OCI-LY7 (cell line): Measurements from ENCODE around the gene SLC25A23. TPM values are rescaled to one million over a fixed set of nuclear protein-coding genes. Genes with fewer than 3 reads are reported as not detected.
"Not testable (repeated sequence)": the region's sequence is repeated elsewhere in the genome, so short reads cannot be mapped to it uniquely, and the experiment has no call there.

Experiments used
- BruUV-seq: library from RNA; stranded (reverse); fragments of 400-500 nt; replicated peaks from 2 replicates; lab custom pipeline; 2021; lab: Mats Ljungman, UMichigan
- CTCF ChIA-PET: fragments of 300-600 bp; sonication (Branson Sonifier 250); formaldehyde crosslinking; loops from one replicate; lab custom pipeline; 2022; ENCODE audit warnings: antibody characterized with exemption; ENCODE audit not compliant: unreplicated experiment; lab: Charles Lee
- POLR2A ChIA-PET: fragments of 300-600 bp; sonication (Branson Sonifier 250); formaldehyde crosslinking; loops from one replicate; lab custom pipeline; 2022; ENCODE audit warnings: antibody characterized with exemption; lab: Charles Lee
- DNase-seq: peaks from one replicate; pipeline ENCODE4 v3.0.0-alpha.2; 2015; ENCODE audit warnings: low spot score
- H2AFZ ChIP-seq: fragments of 200-600 bp; sonication (generic), shearing (Covaris generic); 2 replicates; pipeline ENCODE4 v1.6.1; 2014; ENCODE audit warnings: mild to moderate bottlenecking, antibody characterized with exemption, low read length, moderate library complexity
- H3K27ac ChIP-seq: fragments of 200-600 bp; sonication (generic); 2 replicates; pipeline ENCODE4 v1.5.1; 2014; ENCODE audit warnings: mixed run types, low read depth, mild to moderate bottlenecking, moderate library complexity, low read length, inconsistent platforms; ENCODE audit not compliant: poor library complexity, severe bottlenecking
- H3K36me3 ChIP-seq: fragments of 200-600 bp; sonication (generic); 2 replicates; pipeline ENCODE4 v1.6.1; 2014; ENCODE audit warnings: mild to moderate bottlenecking, antibody characterized with exemption, low read length, moderate library complexity, mixed read lengths; ENCODE audit not compliant: insufficient read depth
- H3K4me1 ChIP-seq: fragments of 200-600 bp; sonication (generic); 2 replicates; pipeline ENCODE4 v1.5.1; 2014; ENCODE audit warnings: mild to moderate bottlenecking, low read length; ENCODE audit not compliant: insufficient read depth, poor library complexity, severe bottlenecking
- H3K4me2 ChIP-seq: fragments of 200-600 bp; sonication (generic); 2 replicates; pipeline ENCODE4 v1.6.1; 2014; ENCODE audit warnings: mild to moderate bottlenecking, low read length
- H3K4me3 ChIP-seq: fragments of 200-600 bp; sonication (generic); 2 replicates; pipeline ENCODE4 v1.5.1; 2014; ENCODE audit warnings: mild to moderate bottlenecking, low read depth, low read length; ENCODE audit not compliant: poor library complexity, severe bottlenecking
- H3K79me2 ChIP-seq: fragments of 200-600 bp; sonication (generic); 2 replicates; pipeline ENCODE4 v1.6.1; 2016; ENCODE audit warnings: low read depth, mild to moderate bottlenecking, low read length, moderate library complexity, mixed read lengths; ENCODE audit not compliant: insufficient read depth
- H3K9me2 ChIP-seq: fragments of 200-600 bp; sonication (generic); 2 replicates; pipeline ENCODE4 v1.6.1; 2016; ENCODE audit warnings: mild to moderate bottlenecking, low read length, mixed read lengths; ENCODE audit not compliant: insufficient read depth
- H3K9me3 ChIP-seq: fragments of 200-600 bp; sonication (generic); 2 replicates; pipeline ENCODE4 v1.6.1; 2014; ENCODE audit warnings: mild to moderate bottlenecking, mixed run types, low read length, mixed read lengths
- H4K20me1 ChIP-seq: fragments of 200-600 bp; sonication (generic); 2 replicates; pipeline ENCODE4 v1.6.1; 2014; ENCODE audit warnings: mild to moderate bottlenecking, antibody characterized with exemption, low read length, moderate library complexity, mixed read lengths; ENCODE audit not compliant: insufficient read depth
- EZH2phosphoT487 ChIP-seq: fragments of 200-600 bp; sonication (generic); IDR thresholded peaks from 2 replicates; pipeline ENCODE4 v1.6.1; 2018; ENCODE audit warnings: low read depth, borderline replicate concordance, mild to moderate bottlenecking, mixed run types, antibody characterized with exemption, low read length, moderate library complexity, mixed read lengths
- intact Hi-C: fragments of 100-400 bp; cut with micrococcal nuclease; formaldehyde crosslinking; loops from one replicate; pipeline ENCODE4 v1.10.0; 2022; ENCODE audit not compliant: unreplicated experiment
- total RNA-seq, 2 experiments: library from RNA; depleted of rRNA in 1 of 2; stranded (reverse); fragments of >200 nt in 1 of 2; shearing (Covaris generic) in 1 of 2; gene quantifications; 2 replicates each; pipeline ENCODE4 v1.2.3, GENCODE V29; 2014 to 2022
- TF ChIP-seq, protein P1 (sequence below): fragments of 200-600 bp; sonication (generic); conservative IDR thresholded peaks from 2 replicates; pipeline ENCODE4 v1.5.1; 2014; ENCODE audit warnings: mild to moderate bottlenecking, antibody characterized with exemption, low read length, moderate library complexity, mixed read lengths

The SLC25A23 gene
- total RNA-seq, 2 experiments from 2014 or later: 50.9 to 65.7 TPM

GRCh38 chr19:6429419-6430221 is 30.0 kb downstream of the SLC25A23 start:
- TF ChIP-seq EZH2phosphoT487: no peak
- TF ChIP-seq, protein P1, sequence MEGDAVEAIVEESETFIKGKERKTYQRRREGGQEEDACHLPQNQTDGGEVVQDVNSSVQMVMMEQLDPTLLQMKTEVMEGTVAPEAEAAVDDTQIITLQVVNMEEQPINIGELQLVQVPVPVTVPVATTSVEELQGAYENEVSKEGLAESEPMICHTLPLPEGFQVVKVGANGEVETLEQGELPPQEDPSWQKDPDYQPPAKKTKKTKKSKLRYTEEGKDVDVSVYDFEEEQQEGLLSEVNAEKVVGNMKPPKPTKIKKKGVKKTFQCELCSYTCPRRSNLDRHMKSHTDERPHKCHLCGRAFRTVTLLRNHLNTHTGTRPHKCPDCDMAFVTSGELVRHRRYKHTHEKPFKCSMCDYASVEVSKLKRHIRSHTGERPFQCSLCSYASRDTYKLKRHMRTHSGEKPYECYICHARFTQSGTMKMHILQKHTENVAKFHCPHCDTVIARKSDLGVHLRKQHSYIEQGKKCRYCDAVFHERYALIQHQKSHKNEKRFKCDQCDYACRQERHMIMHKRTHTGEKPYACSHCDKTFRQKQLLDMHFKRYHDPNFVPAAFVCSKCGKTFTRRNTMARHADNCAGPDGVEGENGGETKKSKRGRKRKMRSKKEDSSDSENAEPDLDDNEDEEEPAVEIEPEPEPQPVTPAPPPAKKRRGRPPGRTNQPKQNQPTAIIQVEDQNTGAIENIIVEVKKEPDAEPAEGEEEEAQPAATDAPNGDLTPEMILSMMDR: 0 out of 2 replicates have a peak, but pooled peaks have one; percentile 13
- peaks cover 12% of the 10 kb centered on the region for H3K4me1 ChIP-seq
- no peak overlapping the region for H3K27ac ChIP-seq
- H2AFZ ChIP-seq: no peak overlapping the region
- H3K9me2 ChIP-seq: no peaks in the 10 kb centered on the region
- H3K9me3 ChIP-seq: no peaks in the 10 kb centered on the region
- H3K4me3 ChIP-seq: no peak overlapping the region
- H3K79me2 ChIP-seq: no peaks in the 10 kb centered on the region
- H3K4me2 ChIP-seq: no peak overlapping the region
- no peaks in the 10 kb centered on the region for H3K36me3 ChIP-seq
- no TSS peak for BruUV-seq
- CTCF ChIA-PET: no interaction called here
- no peaks in the 10 kb centered on the region for H4K20me1 ChIP-seq
- intact Hi-C loops: loop anchor here (10.0 kb wide), 1 partner anchor 265 kb away; no protein-coding TSS in a partner anchor
- POLR2A ChIA-PET: interaction anchor here (0.6 kb wide), 1 partner anchor 75 kb away, joined by 5 read pairs; no protein-coding TSS in a partner anchor
- DNase-seq: peak; percentile 25

DNA sequence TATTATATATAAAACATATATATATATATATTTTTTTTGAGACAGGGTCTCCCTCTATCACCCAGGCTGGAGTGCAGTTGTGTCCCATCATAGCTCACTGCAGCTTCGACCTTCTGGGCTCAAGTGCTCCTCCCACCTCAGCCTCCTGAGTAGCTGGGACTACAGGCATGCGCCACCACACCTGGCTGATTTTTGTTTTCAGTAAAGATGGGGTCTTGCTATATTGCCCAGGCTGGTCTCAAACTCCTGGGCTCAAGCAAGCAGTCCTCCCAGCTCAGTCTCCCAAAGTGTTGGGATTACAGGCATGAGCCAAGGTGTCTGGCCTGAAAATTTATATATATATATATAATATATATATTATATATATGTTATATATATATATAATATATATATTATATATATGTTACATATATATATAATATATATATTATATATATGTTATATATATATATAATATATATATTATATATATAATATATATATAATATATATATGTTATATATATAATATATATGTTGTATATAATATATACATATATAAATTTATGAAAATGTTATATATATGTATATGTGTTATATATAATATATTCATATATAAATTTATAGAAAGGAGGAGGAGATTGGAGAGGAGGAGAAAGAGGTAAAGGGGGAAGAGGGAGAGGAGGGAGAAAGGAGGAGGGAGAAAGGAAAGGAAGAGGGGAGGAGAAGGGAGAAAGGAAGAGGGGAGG is 30.7 kb downstream of the SLC25A23 start:
- intact Hi-C loops: loop anchor here (10.0 kb wide), 1 partner anchor 264 kb away; no protein-coding TSS in a partner anchor
- H2AFZ ChIP-seq, BruUV-seq, H3K9me3 ChIP-seq, H3K9me2 ChIP-seq, DNase-seq, H4K20me1 ChIP-seq, CTCF ChIA-PET, H3K4me2 ChIP-seq, H3K27ac ChIP-seq, POLR2A ChIA-PET, H3K36me3 ChIP-seq, H3K79me2 ChIP-seq, H3K4me3 ChIP-seq: not testable (repeated sequence)
- H3K4me1 ChIP-seq: peaks cover 12% of the 10 kb centered on the region

DNA sequence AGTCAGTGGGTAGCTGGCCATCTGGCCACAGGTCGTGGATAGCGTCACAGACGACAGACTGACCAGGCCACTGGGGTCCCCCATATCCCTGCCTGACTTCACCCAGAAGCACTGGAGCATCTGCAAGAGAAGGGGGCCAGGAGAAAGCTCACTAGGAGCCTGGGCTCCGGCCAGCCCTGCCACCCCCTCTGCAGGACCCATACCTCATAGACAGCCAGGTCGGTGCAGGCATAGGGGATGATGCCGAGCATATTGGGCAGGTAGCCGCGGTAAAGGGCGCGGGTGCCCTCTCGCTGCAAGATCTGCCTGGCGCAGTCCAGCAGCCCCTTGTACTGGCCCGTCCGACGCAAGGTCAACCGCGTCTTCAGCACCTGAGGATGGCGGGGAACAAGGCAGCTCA is 32.5 kb downstream of the SLC25A23 start:
- ChIA-PET CTCF (interaction anchor here (0.6 kb wide), 1 partner anchor 54 kb away, joined by 4 read pairs; no protein-coding TSS in a partner anchor), POLR2A (no interaction called here)
- TF ChIP-seq EZH2phosphoT487: no peak
- TF ChIP-seq, protein P1: no peak
- Histone ChIP-seq H2AFZ (no peak overlapping the region), H3K9me2 (no peaks in the 10 kb centered on the region), H3K27ac (no peak overlapping the region), H3K36me3 (peaks cover 13% of the 10 kb centered on the region), H3K4me1 (peaks cover 26% of the 10 kb centered on the region), H3K79me2 (peaks cover 20% of the 10 kb centered on the region), H3K4me2 (no peak overlapping the region), H3K9me3 (no peaks in the 10 kb centered on the region), H4K20me1 (peaks cover 18% of the 10 kb centered on the region), H3K4me3 (no peak overlapping the region)
- DNase-seq: no peak
- BruUV-seq: no TSS peak
- intact Hi-C loops: loop anchor here (10.0 kb wide), 1 partner anchor 262 kb away; no protein-coding TSS in a partner anchor
